Measurements from ENCODE around the gene ALAD.
A peak's percentile ranks its signal among the peaks of the same experiment; 100 is the strongest.

The ALAD gene

DNA sequence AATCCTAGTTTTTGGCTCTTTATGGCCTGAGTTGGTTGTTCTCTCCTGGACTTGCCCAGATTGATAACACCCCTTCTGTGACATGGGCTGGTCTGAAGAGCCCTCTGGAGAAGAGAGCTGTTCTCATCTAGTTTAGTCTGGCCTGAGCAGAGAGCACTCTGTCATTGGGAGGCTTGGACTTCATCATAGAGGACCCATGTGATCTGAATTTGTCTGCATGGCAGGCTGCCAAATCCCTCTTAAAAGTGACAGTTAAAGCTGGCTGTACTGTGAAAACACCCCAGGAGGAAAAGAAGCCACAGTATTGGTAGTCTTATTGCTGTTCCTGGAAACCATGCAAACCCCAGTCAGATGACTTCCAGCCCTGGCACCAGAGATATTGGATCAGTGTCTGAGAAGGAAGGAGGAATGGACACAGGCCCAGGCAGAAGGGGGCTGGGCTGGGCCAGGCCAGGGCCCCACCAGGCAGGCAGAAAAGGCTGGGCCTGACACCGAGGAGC is 57.3 kb downstream of the ALAD start:
- DNase-seq, result no peak

DNA sequence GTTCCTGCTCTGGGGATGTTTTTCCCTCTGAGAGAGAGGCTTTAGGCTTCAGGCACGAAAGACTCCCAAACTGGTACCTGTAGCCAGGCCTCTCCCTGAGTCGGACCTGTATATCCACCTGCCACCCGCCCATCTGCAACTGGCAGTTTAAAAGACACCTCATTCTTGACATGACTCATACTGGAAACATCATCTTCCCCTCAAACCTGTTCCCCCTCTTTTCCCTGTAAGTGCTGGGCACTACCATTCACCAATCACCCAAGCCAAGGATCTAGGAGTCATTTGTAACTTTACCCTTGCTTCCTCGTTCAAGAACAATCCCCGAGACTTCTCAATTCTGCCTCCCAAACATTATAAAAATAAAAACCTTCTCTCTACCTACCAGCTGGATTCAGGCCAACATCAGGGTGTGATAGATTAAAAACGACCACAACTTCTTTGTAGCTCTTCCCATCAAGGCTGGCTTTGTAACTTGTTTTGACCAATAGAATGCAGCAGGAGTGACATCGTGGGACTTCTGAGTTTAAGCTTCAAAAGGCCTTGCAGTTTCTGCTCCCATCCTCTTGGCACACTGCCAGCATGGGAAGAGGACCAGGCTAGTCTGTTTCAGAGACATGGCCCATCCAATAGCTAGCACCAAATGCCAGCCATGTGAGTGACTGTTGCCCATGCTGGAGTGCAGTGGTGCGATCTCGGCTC is 59.2 kb downstream of the ALAD start:
- no peak for DNase-seq

DNA sequence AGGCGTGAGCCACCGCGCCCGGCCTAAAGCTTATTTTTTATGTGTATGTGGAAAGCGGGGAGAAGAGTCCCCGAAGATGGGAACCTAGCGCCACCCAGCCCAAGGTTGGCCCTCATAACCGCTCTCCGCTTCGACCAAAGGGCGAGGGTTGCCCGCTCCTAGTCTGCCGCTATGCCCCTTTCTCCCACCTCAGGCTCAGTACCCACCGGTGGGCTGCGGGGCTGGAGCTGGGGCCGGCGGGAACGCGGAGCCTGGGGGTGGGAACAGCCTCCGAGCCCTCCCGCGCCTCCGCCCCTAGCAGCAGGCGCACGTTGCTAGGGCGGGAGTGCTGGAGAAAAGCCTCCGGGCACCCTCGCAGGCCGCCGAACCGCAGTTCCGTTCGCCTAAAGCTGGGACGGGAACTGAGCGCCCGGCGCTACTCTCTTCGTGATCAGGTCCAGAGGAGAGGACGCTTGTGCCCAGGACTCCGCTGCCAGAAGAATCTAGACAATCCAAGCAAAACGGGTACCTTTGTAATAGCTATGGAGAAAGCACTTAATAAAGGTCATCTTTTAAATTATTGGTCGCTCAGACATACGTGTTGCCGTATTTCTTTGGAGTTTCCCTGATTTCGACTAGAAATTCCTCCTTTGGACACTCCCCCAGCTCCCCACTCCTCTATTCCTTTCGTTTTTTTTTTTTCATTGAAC is 60.9 kb downstream of the ALAD start, which contains the start of gene WDR31:
Gene WDR31 (minus strand): TSS at position 265 of the 689 bp plus-strand sequence. CDS start 8,253 bp downstream, outside the sequence.
- DNase-seq, result peak; percentile 57

DNA sequence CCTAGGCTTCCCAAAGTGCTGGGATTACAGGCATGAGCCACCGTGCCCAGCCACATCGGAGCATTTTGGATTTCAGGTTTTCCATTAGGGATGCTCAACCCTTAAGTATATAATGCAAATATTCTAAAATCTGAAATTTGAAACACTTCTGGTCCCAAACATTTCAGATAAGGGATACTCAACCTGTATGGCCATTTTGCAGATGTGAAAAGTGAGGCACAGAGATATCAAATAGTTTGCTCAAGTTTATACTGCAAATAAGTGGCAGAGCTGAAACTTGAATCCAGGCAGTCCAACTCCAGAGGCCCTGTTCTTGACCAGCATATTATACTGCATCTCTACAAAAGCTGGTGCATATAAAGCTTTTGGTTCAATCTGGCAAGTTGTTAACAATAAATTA is 63.4 kb downstream of the ALAD start:
- no peak for DNase-seq

Data from T-helper 9 cell (primary cell).